CD4-positive, alpha-beta T cell (primary cell): Measurements from ENCODE around the gene PLXNB2. TPM values are rescaled to one million over a fixed set of nuclear protein-coding genes. Genes with fewer than 3 reads are reported as not detected.

ENCODE experiments used
- ATAC-seq: fragments of 200-7000 bp; cut with Tn5 transposase; one replicate; pipeline ENCODE4 v1.10.0; 2022; ENCODE audit warnings: mild to moderate bottlenecking; ENCODE audit not compliant: poor library complexity
- CTCF ChIA-PET: fragments of 350-600 bp; sonication (Branson Sonifier 250); formaldehyde crosslinking; loops from one replicate; lab custom pipeline; 2021; ENCODE audit warnings: antibody characterized with exemption, inconsistent platforms; lab: Charles Lee
- POLR2A ChIA-PET: fragments of 350-600 bp; sonication (Branson Sonifier 250); formaldehyde crosslinking; loops from one replicate; lab custom pipeline; 2021; ENCODE audit warnings: antibody characterized with exemption, inconsistent platforms; lab: Charles Lee
- DNase-seq, 14 experiments: peaks; one replicate each; pipeline ENCODE4 v3.0.0-alpha.2; 2013 to 2020; ENCODE audit warnings: mixed read lengths in 2 of 14
- H3K27ac ChIP-seq, 2 donors: one replicate each; pipeline versions ENCODE4 v1.5.1 to v1.7.0; 2013; ENCODE audit warnings: low read length in 2 of 2, low read depth in 1 of 2, mild to moderate bottlenecking in 1 of 2
- H3K27me3 ChIP-seq, 2 experiments: 1 replicate in 1 of 2; 2 replicates in 1 of 2; pipeline versions ENCODE4 v1.6.1 to v1.7.0; 2013; ENCODE audit warnings: low read length in 2 of 2, control low read depth in 1 of 2, mild to moderate bottlenecking in 1 of 2, moderate library complexity in 1 of 2; ENCODE audit not compliant: insufficient read depth in 2 of 2, control insufficient read depth in 1 of 2
- H3K36me3 ChIP-seq: one replicate; pipeline ENCODE4 v1.6.1; 2013; ENCODE audit warnings: low read length, control low read depth; ENCODE audit not compliant: insufficient read depth
- H3K4me1 ChIP-seq: one replicate; pipeline ENCODE4 v1.6.1; 2013; ENCODE audit warnings: low read length, control low read depth; ENCODE audit not compliant: insufficient read depth
- H3K4me3 ChIP-seq: one replicate; pipeline ENCODE4 v1.5.1; 2013; ENCODE audit warnings: mild to moderate bottlenecking, low read length, moderate library complexity
- H3K9me3 ChIP-seq, 2 experiments: 1 replicate in 1 of 2; 2 replicates in 1 of 2; pipeline versions ENCODE4 v1.6.1 to v1.7.0; 2013; ENCODE audit warnings: low read length in 2 of 2, mild to moderate bottlenecking in 2 of 2, control low read depth in 1 of 2, moderate library complexity in 1 of 2; ENCODE audit not compliant: control insufficient read depth in 1 of 2, insufficient read depth in 1 of 2
- H3K27ac Mint-ChIP-seq: one replicate; pipeline ENCODE4 v1.8.0; 2020; ENCODE audit warnings: mixed read lengths
- H3K27me3 Mint-ChIP-seq: one replicate; pipeline ENCODE4 v1.8.0; 2021; ENCODE audit warnings: mixed read lengths
- H3K36me3 Mint-ChIP-seq: one replicate; pipeline ENCODE4 v1.8.0; 2021; ENCODE audit warnings: low read depth, mixed read lengths
- H3K4me1 Mint-ChIP-seq: one replicate; pipeline ENCODE4 v1.8.0; 2021; ENCODE audit warnings: low read depth, mixed read lengths
- H3K4me3 Mint-ChIP-seq: one replicate; pipeline ENCODE4 v1.8.0; 2020; ENCODE audit warnings: mild to moderate bottlenecking, mixed read lengths
- H3K9me3 Mint-ChIP-seq: one replicate; pipeline ENCODE4 v1.8.0; 2020; ENCODE audit warnings: mixed read lengths
- CTCF ChIP-seq: fragments of 200-600 bp; IDR thresholded peaks from one replicate; pipeline ENCODE4 v1.8.0; 2022; ENCODE audit warnings: antibody characterized with exemption, mild to moderate bottlenecking
- intact Hi-C, 2 experiments: fragments of 100-400 bp; cut with DNase I in 1 of 2; cut with micrococcal nuclease in 1 of 2; formaldehyde crosslinking; loops; one replicate each; pipeline versions ENCODE4 v1.15.1 to v1.9.0; 2023 to 2025; cut with DNase I, micrococcal nuclease
- total RNA-seq, 174 experiments: library from RNA in 2 of 174; stranded (reverse) in 2 of 174; gene quantifications; one replicate each; pipeline ENCODE4 v1.2.3 and lab custom pipeline; 2021 to 2026

PLXNB2 gene
- total RNA-seq, 2 experiments from 2014 or later, result 2.8 to 3.9 TPM

- H3K27ac Mint-ChIP-seq, result peak overlapping the region; percentile 73
- POLR2A ChIA-PET, result interaction anchor here (0.8 kb wide), 2 partner anchors 42 to 268 kb away, joined by 3 read pairs; partner anchors contain the start of gene CHKB
Observed at GRCh38 chr22:50314455-50315288, 7.2 kb upstream of the PLXNB2 start.

GRCh38 chr22:50314081-50314454 lies 6.6 kb upstream of the PLXNB2 start:
- Mint-ChIP-seq H3K27me3 (no peaks in the 10 kb centered on the region), H3K36me3 (no peaks in the 10 kb centered on the region), H3K4me3 (peak overlapping the region; percentile 82), H3K9me3 (no peaks in the 10 kb centered on the region), H3K4me1 (peaks cover 16% of the 10 kb centered on the region), H3K27ac (peak overlapping the region; percentile 73)
- Histone ChIP-seq H3K27me3 (no peaks in the 10 kb centered on the region), H3K4me1 (peaks cover 25% of the 10 kb centered on the region), H3K36me3 (peaks cover 2% of the 10 kb centered on the region), H3K27ac (peak overlapping the region; percentile 26 to 57), H3K4me3 (peak overlapping the region; percentile 53), H3K9me3 (no peaks in the 10 kb centered on the region)
- no peak for TF ChIP-seq CTCF
- POLR2A ChIA-PET, result interaction anchor here (0.8 kb wide), 1 partner anchor 268 kb away, joined by 3 read pairs; the partner anchor contains the start of gene CHKB
- intact Hi-C loops, result no loop called here
- CTCF ChIA-PET, result interaction anchor here (1.1 kb wide), 1 partner anchor 38 kb away, joined by 3 read pairs; no protein-coding TSS in a partner anchor
- no peak for DNase-seq
- no peak for ATAC-seq

More at GRCh38 chr22:50314455-50315288, 7.2 kb upstream of the PLXNB2 start:
- intact Hi-C loops, result no loop called here
- Histone ChIP-seq H3K27ac (peak overlapping the region; percentile 26 to 57), H3K4me3 (peak overlapping the region; percentile 53), H3K27me3 (no peaks in the 10 kb centered on the region), H3K36me3 (peaks cover 2% of the 10 kb centered on the region), H3K4me1 (peaks cover 25% of the 10 kb centered on the region), H3K9me3 (no peaks in the 10 kb centered on the region)
- Mint-ChIP-seq H3K4me1 (peaks cover 16% of the 10 kb centered on the region), H3K4me3 (peak overlapping the region; percentile 82), H3K9me3 (no peaks in the 10 kb centered on the region), H3K36me3 (no peaks in the 10 kb centered on the region), H3K27me3 (no peaks in the 10 kb centered on the region)
- peak; percentile 97 for ATAC-seq
- CTCF ChIA-PET, result interaction anchor here (1.1 kb wide), 1 partner anchor 38 kb away, joined by 3 read pairs; no protein-coding TSS in a partner anchor
- peak; percentile 50 to 88 (median 66) for DNase-seq
- TF ChIP-seq CTCF, result no peak

- H3K36me3 ChIP-seq, result peaks cover 2% of the 10 kb centered on the region
- ATAC-seq (no peak), DNase-seq (no peak)
- H3K4me3 Mint-ChIP-seq, result peak overlapping the region; percentile 82
- H3K4me1 Mint-ChIP-seq, result peaks cover 16% of the 10 kb centered on the region
- H3K36me3 Mint-ChIP-seq, result no peaks in the 10 kb centered on the region
- H3K9me3 Mint-ChIP-seq, result no peaks in the 10 kb centered on the region
- intact Hi-C loops, result no loop called here
- H3K4me3 ChIP-seq, result peak overlapping the region; percentile 53
- peak overlapping the region; percentile 26 to 57 for H3K27ac ChIP-seq
- H3K4me1 ChIP-seq, result peaks cover 25% of the 10 kb centered on the region
- peaks cover 4% of the 10 kb centered on the region for H3K27me3 Mint-ChIP-seq
- CTCF ChIA-PET, result no interaction called here
- H3K9me3 ChIP-seq, result no peaks in the 10 kb centered on the region
- no peak for TF ChIP-seq CTCF
- H3K27me3 ChIP-seq, result no peaks in the 10 kb centered on the region
- peak overlapping the region; percentile 73 for H3K27ac Mint-ChIP-seq
- POLR2A ChIA-PET, result no interaction called here
Observed at GRCh38 chr22:50313600-50313999, 6.2 kb upstream of the PLXNB2 start.
